HCT116 (cell line): ENCODE measurements around the gene DNAL4. TPM values are rescaled to one million over a fixed set of nuclear protein-coding genes. Genes with fewer than 3 reads are reported as not detected.

ENCODE experiments used
- ATAC-seq: fragments of 200-7000 bp; cut with Tn5 transposase; 2 replicates; pipeline ENCODE4 v1.9.1; 2020; ENCODE audit warnings: mild to moderate bottlenecking, moderate library complexity
- BruUV-seq: library from RNA; stranded (reverse); fragments of 400-500 nt; replicated peaks from 2 replicates; lab custom pipeline; 2021; lab: Mats Ljungman, UMichigan
- CTCF ChIA-PET: fragments of 300-600 bp; sonication (Branson Sonifier 250); formaldehyde crosslinking; loops from one replicate; lab custom pipeline; 2021; ENCODE audit warnings: antibody characterized with exemption; lab: Charles Lee
- POLR2A ChIA-PET: fragments of 300-600, 350-600 bp; sonication (Branson Sonifier 250); formaldehyde crosslinking; loops from one replicate; lab custom pipeline; 2021; ENCODE audit warnings: antibody characterized with exemption; lab: Charles Lee
- RAD21 ChIA-PET, 2 experiments: fragments of 300-600 bp; sonication (Branson Sonifier 250); formaldehyde crosslinking; loops; one replicate each; lab custom pipeline; 2023; ENCODE audit warnings: low total read pairs in 2 of 2; ENCODE audit not compliant: uncharacterized antibody in 2 of 2, unreplicated experiment in 2 of 2, low non-redundant PET in 1 of 2; lab: Charles Lee
- DNase-seq: peaks from one replicate; pipeline ENCODE4 v3.0.0-alpha.2; 2010; ENCODE audit warnings: low read depth, low spot score
- H2AFZ ChIP-seq: fragments of 200-600 bp; shearing (Covaris generic), sonication (generic); 2 replicates; pipeline ENCODE4 v1.6.1; 2017; ENCODE audit warnings: low read depth, mixed run types, mixed read lengths, antibody characterized with exemption, low read length; ENCODE audit not compliant: poor library complexity, severe bottlenecking
- H3K27ac ChIP-seq: 2 replicates; pipeline ENCODE4 v1.5.1; 2012; ENCODE audit warnings: low read depth, low read length
- H3K27me3 ChIP-seq: fragments of 200-600 bp; sonication (generic); 2 replicates; pipeline ENCODE4 v1.6.1; 2016; ENCODE audit warnings: mixed run types, low read length, mixed read lengths; ENCODE audit not compliant: insufficient read depth
- H3K36me3 ChIP-seq, 2 experiments: fragments of 200-500 bp in 1 of 2; fragments of 200-600 bp in 1 of 2; sonication (Bioruptor generic) in 1 of 2; sonication (generic) in 1 of 2; 2 replicates each; pipeline versions ENCODE4 v1.5.1 to v1.6.1; 2014 to 2016; ENCODE audit warnings: low read length in 2 of 2, inconsistent platforms in 1 of 2, mixed read lengths in 1 of 2, mixed run types in 1 of 2; ENCODE audit not compliant: insufficient read depth in 2 of 2, control insufficient read depth in 1 of 2
- H3K4me1 ChIP-seq, 2 experiments: fragments of 200-600 bp in 1 of 2; sonication (generic) in 1 of 2; 2 replicates each; pipeline versions ENCODE4 v1.5.1 to v1.6.1; 2012 to 2017; ENCODE audit warnings: low read length in 2 of 2, inconsistent platforms in 1 of 2, mild to moderate bottlenecking in 1 of 2, mixed read lengths in 1 of 2, mixed run types in 1 of 2, moderate library complexity in 1 of 2; ENCODE audit not compliant: insufficient read depth in 2 of 2, control insufficient read depth in 1 of 2
- H3K4me2 ChIP-seq: fragments of 200-600 bp; sonication (generic); 2 replicates; pipeline ENCODE4 v1.6.1; 2017; ENCODE audit warnings: mixed run types, low read length, mixed read lengths
- H3K4me3 ChIP-seq, 2 experiments: fragments of 200-600 bp in 1 of 2; sonication (generic) in 1 of 2; replicated peaks in 1 of 2; 2 replicates each; pipeline ENCODE4 v1.5.1; 2011 to 2016; ENCODE audit warnings: low read length in 2 of 2, control low read depth in 1 of 2, low read depth in 1 of 2, mild to moderate bottlenecking in 1 of 2, mixed read lengths in 1 of 2, mixed run types in 1 of 2
- H3K79me2 ChIP-seq: fragments of 200-600 bp; sonication (generic); 2 replicates; pipeline ENCODE4 v1.6.1; 2017; ENCODE audit warnings: mild to moderate bottlenecking, mixed run types, low read length, moderate library complexity, mixed read lengths; ENCODE audit not compliant: insufficient read depth
- H3K9ac ChIP-seq: fragments of 200-600 bp; sonication (generic); 2 replicates; pipeline ENCODE4 v1.6.1; 2016; ENCODE audit warnings: low read length, mixed read lengths
- H3K9me2 ChIP-seq: fragments of 200-600 bp; sonication (generic), shearing (Covaris generic); 2 replicates; pipeline ENCODE4 v1.6.1; 2017; ENCODE audit warnings: mixed run types, mild to moderate bottlenecking, moderate library complexity; ENCODE audit not compliant: insufficient read depth
- H3K9me3 ChIP-seq, 2 experiments: fragments of 200-500 bp in 1 of 2; fragments of 200-600 bp in 1 of 2; sonication (Bioruptor generic) in 1 of 2; sonication (generic) in 1 of 2; 2 replicates each; pipeline ENCODE4 v1.6.1; 2014 to 2017; ENCODE audit warnings: low read length in 2 of 2, mixed read lengths in 2 of 2, inconsistent platforms in 1 of 2, low read depth in 1 of 2, mild to moderate bottlenecking in 1 of 2, mixed run types in 1 of 2, moderate library complexity in 1 of 2; ENCODE audit not compliant: control insufficient read depth in 1 of 2, insufficient read depth in 1 of 2
- H4K20me1 ChIP-seq: fragments of 200-600 bp; sonication (generic), shearing (Covaris generic); 2 replicates; pipeline ENCODE4 v1.6.1; 2017; ENCODE audit warnings: mixed run types, mild to moderate bottlenecking, moderate library complexity; ENCODE audit not compliant: insufficient read depth
- CBX3 ChIP-seq: IDR thresholded peaks from 2 replicates; pipeline ENCODE4 v1.6.1; 2012; ENCODE audit warnings: low read depth
- CEBPB ChIP-seq: IDR thresholded peaks from 2 replicates; pipeline ENCODE4 v1.6.1; 2012; ENCODE audit warnings: low read depth
- EGR1 ChIP-seq: IDR thresholded peaks from 2 replicates; pipeline ENCODE4 v1.6.1; 2012; ENCODE audit warnings: low read depth
- ELF1 ChIP-seq: IDR thresholded peaks from 2 replicates; pipeline ENCODE4 v1.6.1; 2012; ENCODE audit warnings: low read depth, borderline replicate concordance
- EZH2 ChIP-seq: fragments of 200-600 bp; sonication (generic); IDR thresholded peaks from 2 replicates; pipeline ENCODE4 v1.6.1; 2017; ENCODE audit warnings: antibody characterized with exemption, mixed run types
- EZH2phosphoT487 ChIP-seq: fragments of 200-600 bp; IDR thresholded peaks from 2 replicates; pipeline ENCODE4 v1.6.1; 2018; ENCODE audit warnings: antibody characterized with exemption, borderline replicate concordance
- FOSL1 ChIP-seq: IDR thresholded peaks from 2 replicates; pipeline ENCODE4 v1.6.1; 2012; ENCODE audit warnings: low read depth
- JUND ChIP-seq: IDR thresholded peaks from 2 replicates; pipeline ENCODE4 v1.6.1; 2012
- POLR2A ChIP-seq: IDR thresholded peaks from 2 replicates; pipeline ENCODE4 v1.7.0; 2011; ENCODE audit warnings: borderline replicate concordance; ENCODE audit not compliant: insufficient read depth, insufficient read length; ENCODE audit errors: extremely low read depth
- POLR2AphosphoS5 ChIP-seq: IDR thresholded peaks from 2 replicates; pipeline ENCODE4 v1.6.1; 2011; ENCODE audit warnings: mild to moderate bottlenecking, low read depth, low read length, moderate library complexity
- RAD21 ChIP-seq: IDR thresholded peaks from 2 replicates; pipeline ENCODE4 v1.6.1; 2012; ENCODE audit warnings: low read depth, mild to moderate bottlenecking
- SP1 ChIP-seq: IDR thresholded peaks from 2 replicates; pipeline ENCODE4 v1.6.1; 2012; ENCODE audit warnings: low read depth
- SRF ChIP-seq: IDR thresholded peaks from 2 replicates; pipeline ENCODE4 v1.6.1; 2012; ENCODE audit warnings: low read depth
- TCF7L2 ChIP-seq: IDR thresholded peaks from 2 replicates; pipeline ENCODE4 v1.7.0; 2011; ENCODE audit warnings: borderline replicate concordance, inconsistent platforms; ENCODE audit not compliant: insufficient read depth, insufficient read length; ENCODE audit errors: extremely low read depth
- YY1 ChIP-seq: IDR thresholded peaks from 2 replicates; pipeline ENCODE4 v1.6.1; 2011; ENCODE audit warnings: low read length, low read depth, moderate library complexity, mild to moderate bottlenecking; ENCODE audit not compliant: insufficient replicate concordance; ENCODE audit errors: extremely low read depth
- intact Hi-C: fragments of 100-400 bp; cut with micrococcal nuclease; formaldehyde crosslinking; loops from 2 replicates; pipeline ENCODE4 v1.10.0; 2022
- total RNA-seq: library from RNA; stranded (reverse); gene quantifications from one replicate; pipeline ENCODE4 v1.2.1, GENCODE V29; 2021; ENCODE audit not compliant: unreplicated experiment
- TF ChIP-seq, protein P1 (sequence below): IDR thresholded peaks from 2 replicates; pipeline ENCODE4 v1.6.1; 2012
- TF ChIP-seq, protein P2 (sequence below): IDR thresholded peaks from 2 replicates; pipeline ENCODE4 v1.6.1; 2012; ENCODE audit warnings: low read depth
- TF ChIP-seq, protein P3 (sequence below): IDR thresholded peaks from 2 replicates; pipeline ENCODE4 v1.6.1; 2012
- TF ChIP-seq, protein P4 (sequence below): IDR thresholded peaks from 2 replicates; pipeline ENCODE4 v1.6.1; 2011; ENCODE audit warnings: mild to moderate bottlenecking, low read length, moderate library complexity; ENCODE audit not compliant: insufficient replicate concordance; ENCODE audit errors: extremely low read depth
- TF ChIP-seq, protein P5 (sequence below), 3 experiments: fragments of 200-600 bp in 1 of 3; sonication (generic) in 1 of 3; IDR thresholded peaks in 2 of 3; conservative IDR thresholded peaks in 1 of 3; 2 replicates each; pipeline ENCODE4 v1.5.1; 2012 to 2017; ENCODE audit warnings: low read depth in 2 of 3, low read length in 2 of 3, antibody characterized with exemption in 1 of 3, borderline replicate concordance in 1 of 3, control low read depth in 1 of 3, mild to moderate bottlenecking in 1 of 3, mixed read lengths in 1 of 3, mixed run types in 1 of 3, moderate library complexity in 1 of 3; ENCODE audit not compliant: insufficient read depth in 1 of 3

The DNAL4 gene
- total RNA-seq, 1 experiment from 2014 or later, result 18.3 TPM

DNA sequence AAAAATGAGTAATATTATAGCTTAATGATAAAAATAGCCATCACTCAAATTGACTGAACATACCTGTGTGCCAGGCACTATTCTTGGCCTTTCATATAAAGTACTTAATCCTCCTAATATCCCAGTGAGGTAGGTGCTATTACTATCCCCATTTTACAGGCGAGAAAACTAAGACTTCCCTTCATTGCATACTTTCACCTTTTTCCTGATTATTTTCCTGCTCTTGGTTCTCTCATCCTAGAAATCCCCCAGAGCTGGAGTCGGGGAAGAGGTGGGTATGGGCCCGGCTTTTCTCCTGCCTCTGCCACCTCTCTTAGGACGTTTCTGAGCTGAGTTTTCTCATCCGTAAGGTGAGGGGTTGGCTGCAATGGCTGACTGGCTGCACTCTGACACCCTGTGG, 47.7 kb upstream of the DNAL4 start:
- no peaks in the 10 kb centered on the region for H3K36me3 ChIP-seq
- no peaks in the 10 kb centered on the region for H4K20me1 ChIP-seq
- BruUV-seq, result no TSS peak
- H3K27ac ChIP-seq, result no peak overlapping the region
- intact Hi-C loops, result loop anchor here (5.0 kb wide), 1 partner anchor 74 kb away; no protein-coding TSS in a partner anchor
- no peaks in the 10 kb centered on the region for H3K9me2 ChIP-seq
- no peak overlapping the region for H2AFZ ChIP-seq
- no peak overlapping the region for H3K4me3 ChIP-seq
- H3K4me2 ChIP-seq, result peak overlapping the region; percentile 81; the same call in 1 of the 2 replicates
- H3K9ac ChIP-seq, result no peak overlapping the region
- ChIA-PET CTCF (interaction anchor here (3.0 kb wide), 1 partner anchor 73 kb away, joined by 16 read pairs; no protein-coding TSS in a partner anchor), POLR2A (no interaction called here), RAD21 (interaction anchor here in 1 of 2 experiments (0.5 kb wide), 1 partner anchor 45 kb away, joined by 3 read pairs; no protein-coding TSS in a partner anchor)
- ATAC-seq (no peak), DNase-seq (no peak)
- TF ChIP-seq CBX3 (no peak), EGR1 (no peak), CEBPB (no peak), RAD21 (no peak), POLR2AphosphoS5 (no peak), POLR2A (no peak), SP1 (no peak), TCF7L2 (no peak), EZH2 (no peak), EZH2phosphoT487 (no peak), ELF1 (no peak), FOSL1 (no peak), SRF (no peak), JUND (no peak), YY1 (no peak)
- TF ChIP-seq, protein P1, sequence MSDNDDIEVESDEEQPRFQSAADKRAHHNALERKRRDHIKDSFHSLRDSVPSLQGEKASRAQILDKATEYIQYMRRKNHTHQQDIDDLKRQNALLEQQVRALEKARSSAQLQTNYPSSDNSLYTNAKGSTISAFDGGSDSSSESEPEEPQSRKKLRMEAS, result no peak
- TF ChIP-seq, protein P2, sequence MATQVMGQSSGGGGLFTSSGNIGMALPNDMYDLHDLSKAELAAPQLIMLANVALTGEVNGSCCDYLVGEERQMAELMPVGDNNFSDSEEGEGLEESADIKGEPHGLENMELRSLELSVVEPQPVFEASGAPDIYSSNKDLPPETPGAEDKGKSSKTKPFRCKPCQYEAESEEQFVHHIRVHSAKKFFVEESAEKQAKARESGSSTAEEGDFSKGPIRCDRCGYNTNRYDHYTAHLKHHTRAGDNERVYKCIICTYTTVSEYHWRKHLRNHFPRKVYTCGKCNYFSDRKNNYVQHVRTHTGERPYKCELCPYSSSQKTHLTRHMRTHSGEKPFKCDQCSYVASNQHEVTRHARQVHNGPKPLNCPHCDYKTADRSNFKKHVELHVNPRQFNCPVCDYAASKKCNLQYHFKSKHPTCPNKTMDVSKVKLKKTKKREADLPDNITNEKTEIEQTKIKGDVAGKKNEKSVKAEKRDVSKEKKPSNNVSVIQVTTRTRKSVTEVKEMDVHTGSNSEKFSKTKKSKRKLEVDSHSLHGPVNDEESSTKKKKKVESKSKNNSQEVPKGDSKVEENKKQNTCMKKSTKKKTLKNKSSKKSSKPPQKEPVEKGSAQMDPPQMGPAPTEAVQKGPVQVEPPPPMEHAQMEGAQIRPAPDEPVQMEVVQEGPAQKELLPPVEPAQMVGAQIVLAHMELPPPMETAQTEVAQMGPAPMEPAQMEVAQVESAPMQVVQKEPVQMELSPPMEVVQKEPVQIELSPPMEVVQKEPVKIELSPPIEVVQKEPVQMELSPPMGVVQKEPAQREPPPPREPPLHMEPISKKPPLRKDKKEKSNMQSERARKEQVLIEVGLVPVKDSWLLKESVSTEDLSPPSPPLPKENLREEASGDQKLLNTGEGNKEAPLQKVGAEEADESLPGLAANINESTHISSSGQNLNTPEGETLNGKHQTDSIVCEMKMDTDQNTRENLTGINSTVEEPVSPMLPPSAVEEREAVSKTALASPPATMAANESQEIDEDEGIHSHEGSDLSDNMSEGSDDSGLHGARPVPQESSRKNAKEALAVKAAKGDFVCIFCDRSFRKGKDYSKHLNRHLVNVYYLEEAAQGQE, result no peak
- TF ChIP-seq, protein P3, sequence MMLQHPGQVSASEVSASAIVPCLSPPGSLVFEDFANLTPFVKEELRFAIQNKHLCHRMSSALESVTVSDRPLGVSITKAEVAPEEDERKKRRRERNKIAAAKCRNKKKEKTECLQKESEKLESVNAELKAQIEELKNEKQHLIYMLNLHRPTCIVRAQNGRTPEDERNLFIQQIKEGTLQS, result no peak
- TF ChIP-seq, protein P4, sequence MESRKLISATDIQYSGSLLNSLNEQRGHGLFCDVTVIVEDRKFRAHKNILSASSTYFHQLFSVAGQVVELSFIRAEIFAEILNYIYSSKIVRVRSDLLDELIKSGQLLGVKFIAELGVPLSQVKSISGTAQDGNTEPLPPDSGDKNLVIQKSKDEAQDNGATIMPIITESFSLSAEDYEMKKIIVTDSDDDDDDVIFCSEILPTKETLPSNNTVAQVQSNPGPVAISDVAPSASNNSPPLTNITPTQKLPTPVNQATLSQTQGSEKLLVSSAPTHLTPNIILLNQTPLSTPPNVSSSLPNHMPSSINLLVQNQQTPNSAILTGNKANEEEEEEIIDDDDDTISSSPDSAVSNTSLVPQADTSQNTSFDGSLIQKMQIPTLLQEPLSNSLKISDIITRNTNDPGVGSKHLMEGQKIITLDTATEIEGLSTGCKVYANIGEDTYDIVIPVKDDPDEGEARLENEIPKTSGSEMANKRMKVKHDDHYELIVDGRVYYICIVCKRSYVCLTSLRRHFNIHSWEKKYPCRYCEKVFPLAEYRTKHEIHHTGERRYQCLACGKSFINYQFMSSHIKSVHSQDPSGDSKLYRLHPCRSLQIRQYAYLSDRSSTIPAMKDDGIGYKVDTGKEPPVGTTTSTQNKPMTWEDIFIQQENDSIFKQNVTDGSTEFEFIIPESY, result no peak
- TF ChIP-seq, protein P5, sequence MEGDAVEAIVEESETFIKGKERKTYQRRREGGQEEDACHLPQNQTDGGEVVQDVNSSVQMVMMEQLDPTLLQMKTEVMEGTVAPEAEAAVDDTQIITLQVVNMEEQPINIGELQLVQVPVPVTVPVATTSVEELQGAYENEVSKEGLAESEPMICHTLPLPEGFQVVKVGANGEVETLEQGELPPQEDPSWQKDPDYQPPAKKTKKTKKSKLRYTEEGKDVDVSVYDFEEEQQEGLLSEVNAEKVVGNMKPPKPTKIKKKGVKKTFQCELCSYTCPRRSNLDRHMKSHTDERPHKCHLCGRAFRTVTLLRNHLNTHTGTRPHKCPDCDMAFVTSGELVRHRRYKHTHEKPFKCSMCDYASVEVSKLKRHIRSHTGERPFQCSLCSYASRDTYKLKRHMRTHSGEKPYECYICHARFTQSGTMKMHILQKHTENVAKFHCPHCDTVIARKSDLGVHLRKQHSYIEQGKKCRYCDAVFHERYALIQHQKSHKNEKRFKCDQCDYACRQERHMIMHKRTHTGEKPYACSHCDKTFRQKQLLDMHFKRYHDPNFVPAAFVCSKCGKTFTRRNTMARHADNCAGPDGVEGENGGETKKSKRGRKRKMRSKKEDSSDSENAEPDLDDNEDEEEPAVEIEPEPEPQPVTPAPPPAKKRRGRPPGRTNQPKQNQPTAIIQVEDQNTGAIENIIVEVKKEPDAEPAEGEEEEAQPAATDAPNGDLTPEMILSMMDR (IDR thresholded peaks at IDR 0.05 in 2 of 3, conservative IDR thresholded peaks at IDR 0.05 in 1 of 3; ENCODE audit: borderline replicate concordance in 1 of 3, insufficient read depth in 1 of 3, low read depth in 2 of 3, low read length in 2 of 3), result no peak
- no peaks in the 10 kb centered on the region for H3K9me3 ChIP-seq
- H3K27me3 ChIP-seq, result no peaks in the 10 kb centered on the region
- H3K4me1 ChIP-seq, result peaks cover 19 to 32% of the 10 kb centered on the region in 2 experiments
- 0 out of 2 replicates have a peak, but pooled peaks cover 6% of the 10 kb centered on the region for H3K79me2 ChIP-seq
